HUES64 (cell line): ENCODE measurements around the gene PCDHA7.
"Not testable (repeated sequence)": the region's sequence is repeated elsewhere in the genome, so short reads cannot be mapped to it uniquely, and the experiment has no call there.

Experiments
- H3K27ac ChIP-seq: 2 replicates; pipeline ENCODE4 v1.7.0; 2013; ENCODE audit warnings: low read depth, low read length, inconsistent platforms
- H3K27me3 ChIP-seq: 2 replicates; pipeline ENCODE4 v1.6.1; 2013; ENCODE audit warnings: mild to moderate bottlenecking, low read length; ENCODE audit not compliant: insufficient read depth
- H3K36me3 ChIP-seq: 2 replicates; pipeline ENCODE4 v1.6.1; 2013; ENCODE audit warnings: mild to moderate bottlenecking, low read length; ENCODE audit not compliant: insufficient read depth
- H3K4me1 ChIP-seq: 2 replicates; pipeline ENCODE4 v1.6.1; 2013; ENCODE audit warnings: mild to moderate bottlenecking, low read length, moderate library complexity; ENCODE audit not compliant: insufficient read depth
- H3K4me3 ChIP-seq: 2 replicates; pipeline ENCODE4 v1.5.1; 2013; ENCODE audit warnings: mild to moderate bottlenecking, low read length, moderate library complexity
- H3K9ac ChIP-seq: 2 replicates; pipeline ENCODE4 v1.6.1; 2013; ENCODE audit warnings: mild to moderate bottlenecking, low read depth, low read length
- H3K9me3 ChIP-seq: 2 replicates; pipeline ENCODE4 v1.6.1; 2013; ENCODE audit warnings: low read depth, low read length; ENCODE audit not compliant: insufficient read depth
- WGBS: fragments of 150-250, 120-280 bp; methylation state at CpG from one replicate; pipeline ENCODE4 v1.1.7; 2013; ENCODE audit warnings: missing lambda C conversion rate; 5-methylcytosine and 5-hydroxymethylcytosine counted together

PCDHA7 gene

DNA sequence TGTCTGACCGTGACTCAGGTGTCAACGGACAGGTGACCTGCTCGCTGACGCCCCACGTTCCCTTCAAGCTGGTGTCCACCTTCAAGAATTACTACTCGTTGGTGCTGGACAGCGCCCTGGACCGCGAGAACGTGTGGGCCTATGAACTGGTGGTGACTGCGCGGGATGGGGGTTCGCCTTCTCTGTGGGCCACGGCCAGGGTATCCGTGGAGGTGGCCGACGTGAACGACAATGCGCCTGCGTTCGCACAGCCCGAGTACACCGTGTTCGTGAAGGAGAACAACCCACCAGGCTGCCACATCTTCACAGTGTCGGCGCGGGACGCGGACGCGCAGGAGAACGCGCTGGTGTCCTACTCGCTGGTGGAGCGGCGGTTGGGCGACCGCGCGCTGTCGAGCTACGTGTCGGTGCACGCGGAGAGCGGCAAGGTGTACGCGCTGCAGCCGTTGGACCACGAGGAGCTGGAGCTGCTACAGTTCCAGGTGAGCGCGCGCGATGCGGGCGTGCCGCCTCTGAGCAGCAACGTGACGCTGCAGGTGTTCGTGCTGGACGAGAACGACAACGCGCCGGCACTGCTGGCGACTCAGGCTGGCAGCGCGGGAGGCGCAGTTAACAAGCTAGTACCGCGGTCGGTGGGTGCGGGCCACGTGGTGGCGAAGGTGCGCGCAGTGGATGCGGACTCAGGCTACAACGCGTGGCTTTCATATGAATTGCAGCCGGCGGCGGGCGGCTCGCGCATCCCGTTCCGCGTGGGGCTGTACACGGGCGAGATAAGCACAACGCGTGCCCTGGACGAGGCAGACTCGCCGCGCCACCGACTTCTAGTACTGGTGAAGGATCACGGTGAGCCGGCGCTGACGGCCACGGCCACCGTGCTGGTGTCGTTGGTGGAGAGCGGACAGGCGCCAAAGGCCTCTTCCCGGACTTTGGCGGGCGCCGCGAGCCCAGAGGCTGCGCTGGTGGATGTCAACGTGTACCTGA, 36.4 kb downstream of the PCDHA7 start:
- WGBS: 97% methylated on average over 114 of the region's 114 CpGs

GRCh38 chr5:140875085-140876065, 41.3 kb downstream of the PCDHA7 start, which contains the start of gene PCDHA12:
TSS of gene PCDHA12 (plus strand) at chr5:140875308. CDS start at chr5:140875473, 165 bp downstream.
- Histone ChIP-seq H3K9me3 (no peaks in the 10 kb centered on the region), H3K4me3 (peak within 1 kb of the TSS; percentile 71), H3K4me1 (no peaks in the 10 kb centered on the region), H3K36me3 (peaks cover 14% of the 10 kb centered on the region; the same call in 1 of the 2 replicates), H3K27ac (peak within 1 kb of the TSS; percentile 39; the same call in 1 of the 2 replicates), H3K27me3 (no peaks in the 10 kb centered on the region), H3K9ac (peak within 1 kb of the TSS; percentile 78)
- 92% methylated on average over 47 of the region's 47 CpGs for WGBS

More for the DNA sequence above, 36.4 kb downstream of the PCDHA7 start:
- Histone ChIP-seq H3K4me1 (0 out of 2 replicates have a peak, but pooled peaks cover 3% of the 10 kb centered on the region), H3K27ac (no peak overlapping the region), H3K9me3 (0 out of 2 replicates have a peak, but pooled peaks cover 4% of the 10 kb centered on the region), H3K36me3 (peaks cover 6% of the 10 kb centered on the region; the same call in 1 of the 2 replicates), H3K27me3 (no peaks in the 10 kb centered on the region), H3K9ac (no peak overlapping the region), H3K4me3 (no peak overlapping the region; the same call in 1 of the 2 replicates)

DNA sequence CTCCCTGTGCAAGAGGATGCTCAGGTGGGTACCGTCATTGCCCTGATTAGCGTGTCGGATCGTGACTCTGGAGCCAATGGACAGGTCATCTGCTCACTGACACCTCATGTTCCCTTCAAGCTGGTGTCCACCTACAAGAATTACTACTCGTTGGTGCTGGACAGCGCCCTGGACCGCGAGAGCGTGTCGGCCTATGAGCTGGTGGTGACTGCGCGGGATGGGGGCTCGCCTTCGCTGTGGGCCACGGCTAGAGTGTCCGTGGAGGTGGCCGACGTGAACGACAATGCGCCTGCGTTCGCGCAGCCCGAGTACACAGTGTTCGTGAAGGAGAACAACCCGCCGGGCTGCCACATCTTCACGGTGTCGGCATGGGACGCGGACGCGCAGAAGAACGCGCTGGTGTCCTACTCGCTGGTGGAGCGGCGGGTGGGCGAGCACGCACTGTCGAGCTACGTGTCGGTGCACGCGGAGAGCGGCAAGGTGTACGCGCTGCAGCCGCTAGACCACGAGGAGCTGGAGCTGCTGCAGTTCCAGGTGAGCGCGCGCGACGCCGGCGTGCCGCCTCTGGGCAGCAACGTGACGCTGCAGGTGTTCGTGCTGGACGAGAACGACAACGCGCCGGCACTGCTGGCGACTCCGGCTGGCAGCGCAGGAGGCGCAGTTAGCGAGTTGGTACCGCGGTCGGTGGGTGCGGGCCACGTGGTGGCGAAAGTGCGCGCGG, 42.6 kb downstream of the PCDHA7 start:
- peaks cover 14% of the 10 kb centered on the region; the same call in 1 of the 2 replicates for H3K36me3 ChIP-seq
- H3K9me3 ChIP-seq, H3K9ac ChIP-seq, H3K4me3 ChIP-seq, H3K4me1 ChIP-seq, H3K27ac ChIP-seq, H3K27me3 ChIP-seq: not testable (repeated sequence)
- 97% methylated on average over 80 of the region's 80 CpGs for WGBS

DNA sequence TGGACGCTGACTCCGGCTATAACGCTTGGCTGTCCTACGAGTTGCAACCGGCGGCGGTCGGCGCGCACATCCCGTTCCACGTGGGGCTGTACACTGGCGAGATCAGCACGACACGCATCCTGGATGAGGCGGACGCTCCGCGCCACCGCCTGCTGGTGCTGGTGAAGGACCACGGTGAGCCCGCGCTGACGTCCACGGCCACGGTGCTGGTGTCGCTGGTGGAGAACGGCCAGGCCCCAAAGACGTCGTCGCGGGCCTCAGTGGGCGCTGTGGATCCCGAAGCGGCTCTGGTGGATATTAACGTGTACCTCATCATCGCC, 43.2 kb downstream of the PCDHA7 start:
- Histone ChIP-seq H3K9ac (no peak overlapping the region), H3K27me3 (no peaks in the 10 kb centered on the region), H3K9me3 (no peaks in the 10 kb centered on the region), H3K4me1 (no peaks in the 10 kb centered on the region), H3K36me3 (peaks cover 14% of the 10 kb centered on the region; the same call in 1 of the 2 replicates), H3K4me3 (no peak overlapping the region), H3K27ac (no peak overlapping the region)
- WGBS: 97% methylated on average over 37 of the region's 37 CpGs

- Histone ChIP-seq H3K36me3 (peaks cover 10% of the 10 kb centered on the region; the same call in 1 of the 2 replicates), H3K9me3 (no peaks in the 10 kb centered on the region), H3K27ac (no peak within 1 kb of the TSS), H3K9ac (no peak within 1 kb of the TSS), H3K27me3 (no peaks in the 10 kb centered on the region), H3K4me3 (peak within 1 kb of the TSS; percentile 56), H3K4me1 (no peaks in the 10 kb centered on the region)
- 93% methylated on average over 34 of the region's 35 CpGs for WGBS
Measured at GRCh38 chr5:140881889-140882590, 48.0 kb downstream of the PCDHA7 start, which contains the start of gene PCDHA13. TSS of gene PCDHA13 (plus strand) at chr5:140882124. CDS start at chr5:140882269, 145 bp downstream.

DNA sequence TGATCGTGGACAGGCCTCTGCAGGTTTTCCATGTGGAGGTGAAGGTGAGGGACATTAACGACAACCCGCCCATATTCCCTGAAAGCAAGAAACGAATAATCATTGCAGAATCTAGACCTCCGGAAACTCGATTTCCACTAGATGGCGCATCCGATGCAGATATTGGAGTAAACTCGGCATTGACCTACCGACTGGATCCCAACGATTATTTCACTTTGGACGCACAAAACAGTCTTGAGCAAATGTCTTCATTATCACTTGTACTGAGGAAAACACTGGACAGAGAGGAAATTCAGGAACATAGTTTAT, 48.5 kb downstream of the PCDHA7 start:
- no peak overlapping the region for H3K9ac ChIP-seq
- WGBS: 84% methylated on average over 12 of the region's 12 CpGs
- peaks cover 9% of the 10 kb centered on the region; the same call in 1 of the 2 replicates for H3K36me3 ChIP-seq
- no peaks in the 10 kb centered on the region for H3K9me3 ChIP-seq
- no peak overlapping the region for H3K27ac ChIP-seq
- peak overlapping the region; percentile 56 for H3K4me3 ChIP-seq
- no peaks in the 10 kb centered on the region for H3K4me1 ChIP-seq
- H3K27me3 ChIP-seq: no peaks in the 10 kb centered on the region

DNA sequence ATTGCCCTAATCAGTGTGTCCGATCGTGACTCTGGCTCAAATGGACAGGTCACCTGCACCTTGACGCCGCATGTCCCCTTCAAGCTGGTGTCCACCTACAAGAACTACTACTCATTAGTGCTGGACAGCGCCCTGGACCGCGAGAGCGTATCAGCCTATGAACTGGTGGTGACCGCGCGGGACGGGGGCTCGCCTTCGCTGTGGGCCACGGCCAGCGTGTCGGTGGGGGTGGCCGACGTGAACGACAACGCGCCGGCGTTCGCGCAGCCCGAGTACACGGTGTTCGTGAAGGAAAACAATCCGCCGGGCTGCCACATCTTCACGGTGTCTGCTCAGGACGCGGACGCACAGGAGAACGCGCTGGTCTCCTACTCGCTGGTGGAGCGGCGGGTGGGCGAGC, 49.3 kb downstream of the PCDHA7 start:
- Histone ChIP-seq H3K27me3 (no peaks in the 10 kb centered on the region), H3K27ac (no peak overlapping the region), H3K9ac (no peak overlapping the region), H3K9me3 (no peaks in the 10 kb centered on the region), H3K4me3 (no peak overlapping the region), H3K4me1 (no peaks in the 10 kb centered on the region), H3K36me3 (peaks cover 2% of the 10 kb centered on the region; the same call in 1 of the 2 replicates)
- WGBS: 97% methylated on average over 41 of the region's 41 CpGs

GRCh38 chr5:140883927-140884697, 50.0 kb downstream of the PCDHA7 start:
- Histone ChIP-seq H3K9me3 (no peaks in the 10 kb centered on the region), H3K36me3 (peaks cover 2% of the 10 kb centered on the region; the same call in 1 of the 2 replicates), H3K27ac (no peak overlapping the region), H3K27me3 (no peaks in the 10 kb centered on the region), H3K4me3 (no peak overlapping the region), H3K9ac (no peak overlapping the region), H3K4me1 (no peaks in the 10 kb centered on the region)
- 97% methylated on average over 79 of the region's 79 CpGs for WGBS
